ENCODE data around the gene RNF212.

GRCh38 chr4:1062419-1062818 is 50.9 kb downstream of the RNF212 start:
- no peak for TF ChIP-seq GATA2 (IDR thresholded peaks at IDR 0.05; ENCODE audit: low read depth, low read length)
- TF ChIP-seq GATA3 (IDR thresholded peaks at IDR 0.05; ENCODE audit: low read depth, low read length) = no peak
